Activated CD4-positive, alpha-beta T cell treated with anti-CD3 and anti-CD28 coated beads, Interleukin-2, amount 50 U/mL, for 16 hours (primary cell): Measurements from ENCODE around the gene HEATR1.

Experiments
- DNase-seq: peaks from one replicate; pipeline ENCODE4 v3.0.0-alpha.2; 2020

HEATR1 gene

GRCh38 chr1:236540813-236541465 lies 63.4 kb downstream of the HEATR1 start:
- no peak for DNase-seq

GRCh38 chr1:236536540-236536939 lies 67.8 kb downstream of the HEATR1 start:
- DNase-seq, result no peak

GRCh38 chr1:236535662-236536161 lies 68.6 kb downstream of the HEATR1 start:
- no peak for DNase-seq

- no peak for DNase-seq
Measured at GRCh38 chr1:236535190-236535589, 69.1 kb downstream of the HEATR1 start.

GRCh38 chr1:236534151-236534651 lies 70.1 kb downstream of the HEATR1 start:
- peak; percentile 70 for DNase-seq

- no peak for DNase-seq
Measured at GRCh38 chr1:236532850-236533249, 71.5 kb downstream of the HEATR1 start.

- no peak for DNase-seq
Measured at GRCh38 chr1:236530959-236531358, 73.4 kb downstream of the HEATR1 start.

- DNase-seq, result no peak
Measured at GRCh38 chr1:236530286-236530685, 74.0 kb downstream of the HEATR1 start.

GRCh38 chr1:236526079-236526478 lies 78.2 kb downstream of the HEATR1 start:
- no peak for DNase-seq

- DNase-seq, result no peak
Measured at GRCh38 chr1:236524895-236525184, 79.5 kb downstream of the HEATR1 start.

GRCh38 chr1:236524142-236524894 lies 80.0 kb downstream of the HEATR1 start:
- peak; percentile 83 for DNase-seq

GRCh38 chr1:236523704-236524141 lies 80.6 kb downstream of the HEATR1 start, which contains the start of gene LGALS8:
Gene LGALS8 (plus strand): TSS chr1:236523982. CDS start chr1:236526071, 2,089 bp downstream.
- DNase-seq, result peak; percentile 86

- no peak for DNase-seq
Measured at GRCh38 chr1:236522937-236523703, 81.2 kb downstream of the HEATR1 start.

GRCh38 chr1:236520445-236521005 lies 83.8 kb downstream of the HEATR1 start:
- no peak for DNase-seq

- DNase-seq, result no peak
Measured at GRCh38 chr1:236518322-236518721, 86.0 kb downstream of the HEATR1 start.

GRCh38 chr1:236516929-236517704 lies 87.2 kb downstream of the HEATR1 start:
- peak; percentile 45 for DNase-seq

- DNase-seq, result no peak
Measured at GRCh38 chr1:236515443-236515958, 88.8 kb downstream of the HEATR1 start.

GRCh38 chr1:236514703-236515442 lies 89.4 kb downstream of the HEATR1 start:
- DNase-seq, result no peak

- no peak for DNase-seq
Measured at GRCh38 chr1:236511735-236512418, 92.4 kb downstream of the HEATR1 start.

- no peak for DNase-seq
Measured at GRCh38 chr1:236509647-236510401, 94.5 kb downstream of the HEATR1 start.
